ENCODE results near the gene PTPRQ.

The PTPRQ gene

GRCh38 chr12:80716696-80717469 lies 272.8 kb downstream of the PTPRQ start, which contains the start of gene MYF5:
Gene MYF5, plus strand, starts transcription at chr12:80716912. Its CDS starts 152 bp downstream, at chr12:80717064.
- TF ChIP-seq CTCF (conservative IDR thresholded peaks at IDR 0.05; ENCODE audit: low read length) = no peak
- no peak within 1 kb of the TSS for H3K4me3 ChIP-seq (ENCODE audit: low read length)
- no peak for DNase-seq (ENCODE audit: low read depth)

DNA sequence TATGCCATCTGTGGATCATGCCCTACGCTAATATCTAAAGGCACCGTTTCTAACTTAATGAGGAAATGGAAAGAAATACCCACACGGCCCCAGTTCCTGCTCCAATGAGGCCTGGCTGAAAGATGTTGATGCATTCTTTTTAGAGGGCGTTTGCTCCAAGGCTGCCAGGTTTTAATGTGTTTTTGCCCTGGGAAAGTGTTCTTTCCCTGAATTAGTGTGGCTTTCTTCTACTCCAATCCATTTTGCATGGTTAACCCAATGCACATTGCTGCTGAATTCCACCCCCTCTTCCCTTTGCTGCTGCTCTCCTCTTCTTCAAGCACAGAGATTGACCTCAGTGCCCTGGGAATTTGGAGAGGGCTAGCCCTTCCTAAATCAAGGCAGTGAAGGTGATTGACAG lies 273.8 kb downstream of the PTPRQ start:
- TF ChIP-seq CTCF (conservative IDR thresholded peaks at IDR 0.05; ENCODE audit: low read length) = no peak
- H3K4me3 ChIP-seq (ENCODE audit: low read length) = no peak overlapping the region
- peak; percentile 6 for DNase-seq (ENCODE audit: low read depth)

DNA sequence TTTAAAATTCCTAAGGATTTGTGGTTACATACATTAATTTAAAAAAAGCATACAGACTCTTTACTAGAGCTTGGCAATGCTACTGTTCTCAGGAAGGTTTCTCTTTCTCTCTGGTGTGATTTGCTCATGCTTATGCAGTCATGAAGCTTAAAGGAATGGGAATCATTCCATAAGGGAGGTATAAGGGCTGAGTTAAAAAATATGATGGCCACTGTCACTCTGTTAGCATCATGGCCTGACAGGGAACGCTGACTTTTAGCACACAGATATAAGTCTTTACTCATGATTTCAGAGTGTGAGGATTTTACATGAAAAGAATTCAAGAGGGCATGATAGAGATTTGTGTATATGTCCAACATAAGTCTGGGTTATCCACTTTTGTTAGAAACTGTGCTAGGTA lies 276.5 kb downstream of the PTPRQ start:
- H3K4me3 ChIP-seq (ENCODE audit: low read length) = no peak overlapping the region
- DNase-seq (ENCODE audit: low read depth) = no peak
- TF ChIP-seq CTCF (conservative IDR thresholded peaks at IDR 0.05; ENCODE audit: low read length) = no peak

DNA sequence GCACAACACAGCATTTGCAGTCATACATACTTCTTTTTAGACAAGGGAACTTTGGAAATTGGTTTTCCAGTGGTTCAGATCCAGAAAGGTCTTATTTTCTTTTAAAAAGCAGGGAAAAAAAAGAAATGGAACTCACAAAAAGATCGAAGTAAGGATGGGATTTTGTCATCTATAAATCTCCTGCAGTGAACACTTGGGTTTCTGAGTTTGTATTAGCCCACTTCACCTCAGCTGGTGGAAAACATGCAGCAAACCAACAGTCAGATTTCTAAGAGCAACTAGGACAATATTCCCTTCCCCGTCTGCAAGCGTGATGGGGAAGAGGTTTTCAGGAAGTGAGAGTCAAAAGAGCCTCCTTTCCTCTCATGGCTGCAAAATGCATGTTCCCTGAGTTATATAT lies 277.3 kb downstream of the PTPRQ start:
- TF ChIP-seq CTCF (conservative IDR thresholded peaks at IDR 0.05; ENCODE audit: low read length) = no peak
- DNase-seq (ENCODE audit: low read depth) = no peak
- no peak overlapping the region for H3K4me3 ChIP-seq (ENCODE audit: low read length)

Measured in AG10803 (cell line).